ENCODE results near the gene DNASE1. TPM values are rescaled to one million over a fixed set of nuclear protein-coding genes. Genes with fewer than 3 reads are reported as not detected.

DNASE1 gene
- total RNA-seq, 4 donors from 2014 or later = 2.5 to 7.3 (median 3.5) TPM

GRCh38 chr16:3640207-3640606, 14.3 kb upstream of the DNASE1 start:
- intact Hi-C loops (cut with DNase I; ENCODE audit: low total_unique reads) = no loop called here
- no peak for DNase-seq
- no peak for ATAC-seq

GRCh38 chr16:3640632-3641501, 13.6 kb upstream of the DNASE1 start:
- DNase-seq (no peak), ATAC-seq (no peak)
- in situ Hi-C loops (cut with MboI; ENCODE audit: low sequenced_read_pairs in 4 of 4) (no loop called here), intact Hi-C loops (cut with DNase I; ENCODE audit: low total_unique reads) (no loop called here)
- no peak for TF ChIP-seq CTCF (IDR thresholded peaks at IDR 0.05 in 4 of 5, conservative IDR thresholded peaks at IDR 0.05 in 1 of 5)
- TF ChIP-seq POLR2A (IDR thresholded peaks at IDR 0.05) = no peak
- Histone ChIP-seq H3K4me1 (peaks cover 3 to 5% of the 10 kb centered on the region in 2 donors), H3K4me3 (no peak overlapping the region), H3K36me3 (no peaks in the 10 kb centered on the region), H3K27ac (no peak overlapping the region), H3K9me3 (no peaks in the 10 kb centered on the region), H3K27me3 (no peaks in the 10 kb centered on the region)

More at GRCh38 chr16:3640207-3640606, 14.3 kb upstream of the DNASE1 start:
- in situ Hi-C loops (cut with MboI; ENCODE audit: low sequenced_read_pairs in 4 of 4) = no loop called here
- Histone ChIP-seq H3K36me3 (no peaks in the 10 kb centered on the region), H3K4me1 (no peaks in the 10 kb centered on the region), H3K9me3 (no peaks in the 10 kb centered on the region), H3K27me3 (no peaks in the 10 kb centered on the region), H3K4me3 (no peak overlapping the region), H3K27ac (no peak overlapping the region)
- TF ChIP-seq CTCF (IDR thresholded peaks at IDR 0.05 in 4 of 5, conservative IDR thresholded peaks at IDR 0.05 in 1 of 5) = no peak
- no peak for TF ChIP-seq POLR2A (IDR thresholded peaks at IDR 0.05)

GRCh38 chr16:3641801-3642396, 12.6 kb upstream of the DNASE1 start:
- H3K27me3 ChIP-seq = no peaks in the 10 kb centered on the region
- TF ChIP-seq POLR2A (IDR thresholded peaks at IDR 0.05) (no peak), CTCF (IDR thresholded peaks at IDR 0.05 in 4 of 5, conservative IDR thresholded peaks at IDR 0.05 in 1 of 5) (no peak)
- H3K4me3 ChIP-seq = no peak overlapping the region
- ATAC-seq (no peak), DNase-seq (no peak)
- no peak overlapping the region for H3K27ac ChIP-seq
- no peaks in the 10 kb centered on the region for H3K9me3 ChIP-seq
- H3K36me3 ChIP-seq = no peaks in the 10 kb centered on the region
- intact Hi-C loops (cut with DNase I; ENCODE audit: low total_unique reads) (no loop called here), in situ Hi-C loops (cut with MboI; ENCODE audit: low sequenced_read_pairs in 4 of 4) (no loop called here)
- H3K4me1 ChIP-seq = peaks cover 10 to 15% of the 10 kb centered on the region in 2 donors

GRCh38 chr16:3642397-3643094, 11.9 kb upstream of the DNASE1 start:
- intact Hi-C loops (cut with DNase I; ENCODE audit: low total_unique reads) = no loop called here
- TF ChIP-seq POLR2A (IDR thresholded peaks at IDR 0.05) = no peak
- TF ChIP-seq CTCF (IDR thresholded peaks at IDR 0.05 in 4 of 5, conservative IDR thresholded peaks at IDR 0.05 in 1 of 5) = no peak
- no peaks in the 10 kb centered on the region for H3K9me3 ChIP-seq
- H3K36me3 ChIP-seq = no peaks in the 10 kb centered on the region
- H3K27me3 ChIP-seq = no peaks in the 10 kb centered on the region
- in situ Hi-C loops (cut with MboI; ENCODE audit: low sequenced_read_pairs in 4 of 4) = no loop called here
- H3K4me1 ChIP-seq = peaks cover 12 to 17% of the 10 kb centered on the region in 2 donors
- DNase-seq (no peak), ATAC-seq (no peak)
- H3K27ac ChIP-seq = no peak overlapping the region
- no peak overlapping the region for H3K4me3 ChIP-seq

All from gastrocnemius medialis (tissue), 4 donors.